ENCODE measurements around the gene RASGEF1B.
"Not testable (repeated sequence)": the region's sequence is repeated elsewhere in the genome, so short reads cannot be mapped to it uniquely, and the experiment has no call there.

RASGEF1B gene

DNA sequence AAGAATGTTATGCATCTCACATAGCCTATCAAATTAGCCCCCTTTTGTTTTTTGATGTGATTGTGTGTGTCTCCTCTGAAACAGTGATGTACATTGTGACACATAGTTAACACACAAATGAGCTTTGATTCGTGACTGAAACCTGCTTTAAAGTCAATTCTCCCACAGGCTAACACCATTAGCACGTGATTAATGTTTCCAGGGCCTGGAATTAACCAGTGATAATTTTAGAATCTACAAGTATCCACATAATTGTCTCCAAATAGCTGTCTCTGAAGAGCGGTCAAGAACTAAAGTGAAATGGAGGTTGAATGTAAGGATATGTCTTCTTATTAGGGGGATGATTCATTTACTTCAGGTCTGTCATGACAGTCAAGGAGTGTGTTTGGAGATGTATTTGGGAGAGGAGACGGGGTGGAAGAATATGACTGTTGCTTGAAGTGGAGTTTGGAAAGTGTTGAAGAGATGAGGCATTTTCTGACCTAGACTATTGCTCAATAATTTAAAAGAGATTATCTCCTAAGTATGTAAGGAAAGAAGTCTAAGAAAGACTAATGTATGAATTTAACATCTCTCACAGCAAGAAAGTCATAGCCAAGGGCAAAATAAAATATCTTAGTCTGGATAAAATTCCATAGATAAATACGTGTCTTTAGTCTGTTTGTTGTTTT, 13.7 kb upstream of the RASGEF1B start:
- TF ChIP-seq CTCF (IDR thresholded peaks at IDR 0.05; ENCODE audit: extremely low read depth, missing control alignments): no peak
- no peak for DNase-seq (ENCODE audit: low spot score)

GRCh38 chr4:81482326-81482725, 10.6 kb upstream of the RASGEF1B start:
- no peak for DNase-seq (ENCODE audit: low spot score)
- no peak for TF ChIP-seq CTCF (IDR thresholded peaks at IDR 0.05; ENCODE audit: extremely low read depth, missing control alignments)

GRCh38 chr4:81481151-81481550, 9.4 kb upstream of the RASGEF1B start:
- no peak for TF ChIP-seq CTCF (IDR thresholded peaks at IDR 0.05; ENCODE audit: extremely low read depth, missing control alignments)
- no peak for DNase-seq (ENCODE audit: low spot score)

DNA sequence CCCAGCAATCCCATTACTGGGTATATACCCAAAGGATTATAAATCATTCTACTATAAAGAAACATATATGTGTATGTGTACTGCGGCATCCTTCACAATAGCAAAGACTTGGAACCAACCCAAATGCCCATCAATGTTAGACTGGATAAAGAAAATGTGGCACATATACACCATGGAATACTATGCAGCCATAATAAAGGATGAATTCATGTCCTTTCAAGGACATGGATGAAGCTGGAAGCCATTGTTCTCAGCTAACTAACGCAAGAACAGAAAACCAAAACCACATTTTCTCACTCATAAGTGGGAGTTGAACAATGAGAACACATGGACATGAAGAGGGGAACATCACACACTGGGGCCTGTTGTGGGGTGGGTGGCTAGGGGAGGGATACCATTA, 7.9 kb upstream of the RASGEF1B start:
- DNase-seq (ENCODE audit: low spot score): not testable (repeated sequence)

DNA sequence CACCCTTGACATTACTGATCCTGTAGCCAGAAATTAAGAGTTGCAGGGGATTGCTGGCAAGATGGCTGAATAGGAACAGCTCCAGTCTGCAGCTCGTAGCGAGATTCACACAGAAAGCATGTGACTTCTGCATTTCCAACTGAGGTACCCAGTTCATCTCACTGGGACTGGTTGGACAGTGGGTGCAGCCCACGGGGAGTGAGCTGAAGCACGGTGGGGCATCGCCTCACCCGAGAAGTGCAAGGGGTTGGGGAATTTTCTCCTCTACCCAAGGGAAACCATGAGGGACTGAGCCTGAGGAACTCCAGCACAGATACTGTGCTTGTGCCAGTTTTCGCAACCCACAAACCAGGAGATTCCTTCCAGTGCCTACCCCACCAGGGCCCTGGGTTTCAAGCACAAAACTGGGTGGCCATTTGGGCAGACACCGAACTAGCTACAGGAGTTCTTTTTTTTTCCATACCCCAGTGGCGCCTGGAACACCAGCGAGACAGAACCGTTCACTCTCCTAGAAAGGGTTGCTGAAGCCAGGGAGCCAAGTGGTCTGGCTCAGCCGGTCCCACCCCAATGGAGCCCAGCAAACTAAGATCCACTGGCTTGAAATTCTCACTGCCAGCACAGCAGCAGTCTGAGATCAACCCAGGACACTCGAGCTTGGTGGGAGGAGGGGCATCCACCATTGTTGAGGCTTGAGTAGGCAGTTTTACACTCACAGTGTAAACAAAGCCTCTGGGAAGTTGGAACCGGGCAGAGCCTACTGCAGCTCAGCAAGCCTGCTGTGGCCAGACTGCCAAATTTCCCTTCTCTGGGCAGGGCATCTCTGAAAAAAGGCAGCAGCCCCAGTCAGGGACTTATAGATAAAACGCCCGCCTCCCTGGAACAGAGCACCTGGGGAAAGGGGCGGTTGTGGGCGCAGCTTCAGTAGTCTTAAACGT, 1.9 kb upstream of the RASGEF1B start:
- DNase-seq (ENCODE audit: low spot score): not testable (repeated sequence)

- no peak for TF ChIP-seq CTCF (IDR thresholded peaks at IDR 0.05; ENCODE audit: extremely low read depth, missing control alignments)
- peak; percentile 50 for DNase-seq (ENCODE audit: low spot score)
Measured at GRCh38 chr4:81472281-81473182, 825 bp upstream of the RASGEF1B start.

DNA sequence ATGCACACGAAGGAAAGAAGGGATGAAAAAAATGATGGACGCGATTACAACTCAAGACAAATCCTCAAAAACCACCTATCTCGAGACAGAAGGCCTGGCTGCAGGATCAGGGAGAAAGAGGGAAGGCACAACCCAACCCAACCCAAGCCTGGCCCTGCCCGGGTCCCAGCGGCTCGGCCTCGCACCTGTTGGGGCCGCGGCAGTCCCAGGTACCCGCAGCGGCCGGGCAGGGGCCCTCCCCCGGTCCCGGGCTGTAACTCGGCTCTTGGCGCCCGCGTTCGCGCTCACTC, 464 bp downstream of the RASGEF1B start:
- no peak for TF ChIP-seq CTCF (IDR thresholded peaks at IDR 0.05; ENCODE audit: extremely low read depth, missing control alignments)
- DNase-seq (ENCODE audit: low spot score): no peak
